ENCODE results near the gene PSMB9.

PSMB9 gene

DNA sequence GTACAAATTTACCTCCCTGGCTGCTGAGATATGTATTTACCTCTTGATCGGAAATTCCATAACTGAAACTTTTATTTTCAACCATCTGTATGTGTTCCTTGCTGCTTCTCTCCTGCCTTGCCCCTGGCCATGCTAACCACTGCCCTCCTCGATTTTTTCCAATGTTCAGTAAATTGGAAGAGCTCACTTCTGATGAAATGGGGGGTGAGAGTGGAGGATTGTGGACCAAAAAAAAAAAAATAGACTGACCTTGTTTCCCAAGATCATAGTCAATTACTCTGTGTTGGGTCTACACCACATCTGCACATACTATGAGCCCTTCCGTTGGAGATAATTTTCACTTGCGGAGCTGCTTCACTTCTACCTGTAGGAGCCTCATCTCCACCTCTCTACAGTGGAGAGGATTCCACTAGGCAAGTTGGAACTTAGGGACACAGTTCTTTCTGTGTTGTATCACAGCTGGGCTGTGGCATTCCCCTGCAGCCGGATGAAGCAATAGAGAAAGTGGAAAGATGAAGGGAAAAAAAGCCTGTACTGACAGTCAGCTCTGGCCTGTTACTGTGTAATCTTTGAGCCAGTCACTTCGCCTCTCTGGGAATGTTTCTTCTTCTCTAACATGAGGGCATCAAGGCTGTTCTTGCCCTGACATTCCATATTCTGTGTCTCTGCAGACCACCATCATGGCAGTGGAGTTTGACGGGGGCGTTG, 1.6 kb downstream of the PSMB9 start:
- Histone ChIP-seq H3K27me3 (ENCODE audit: insufficient read depth, poor library complexity, severe bottlenecking) (no peaks in the 10 kb centered on the region), H3K4me3 (replicated peaks; ENCODE audit: insufficient read depth, low read length) (no peak overlapping the region), H3K27ac (replicated peaks) (no peak overlapping the region)
- TF ChIP-seq POLR2AphosphoS5 (IDR thresholded peaks at IDR 0.05; ENCODE audit: low read depth) (no peak), SPI1 (IDR thresholded peaks at IDR 0.05; ENCODE audit: borderline replicate concordance, low read depth) (no peak), GABPA (IDR thresholded peaks at IDR 0.05; ENCODE audit: low read depth) (no peak)
- TF ChIP-seq, protein P1, sequence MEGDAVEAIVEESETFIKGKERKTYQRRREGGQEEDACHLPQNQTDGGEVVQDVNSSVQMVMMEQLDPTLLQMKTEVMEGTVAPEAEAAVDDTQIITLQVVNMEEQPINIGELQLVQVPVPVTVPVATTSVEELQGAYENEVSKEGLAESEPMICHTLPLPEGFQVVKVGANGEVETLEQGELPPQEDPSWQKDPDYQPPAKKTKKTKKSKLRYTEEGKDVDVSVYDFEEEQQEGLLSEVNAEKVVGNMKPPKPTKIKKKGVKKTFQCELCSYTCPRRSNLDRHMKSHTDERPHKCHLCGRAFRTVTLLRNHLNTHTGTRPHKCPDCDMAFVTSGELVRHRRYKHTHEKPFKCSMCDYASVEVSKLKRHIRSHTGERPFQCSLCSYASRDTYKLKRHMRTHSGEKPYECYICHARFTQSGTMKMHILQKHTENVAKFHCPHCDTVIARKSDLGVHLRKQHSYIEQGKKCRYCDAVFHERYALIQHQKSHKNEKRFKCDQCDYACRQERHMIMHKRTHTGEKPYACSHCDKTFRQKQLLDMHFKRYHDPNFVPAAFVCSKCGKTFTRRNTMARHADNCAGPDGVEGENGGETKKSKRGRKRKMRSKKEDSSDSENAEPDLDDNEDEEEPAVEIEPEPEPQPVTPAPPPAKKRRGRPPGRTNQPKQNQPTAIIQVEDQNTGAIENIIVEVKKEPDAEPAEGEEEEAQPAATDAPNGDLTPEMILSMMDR (IDR thresholded peaks at IDR 0.05; ENCODE audit: insufficient read depth, low read length) = no peak
- TF ChIP-seq, protein P2, sequence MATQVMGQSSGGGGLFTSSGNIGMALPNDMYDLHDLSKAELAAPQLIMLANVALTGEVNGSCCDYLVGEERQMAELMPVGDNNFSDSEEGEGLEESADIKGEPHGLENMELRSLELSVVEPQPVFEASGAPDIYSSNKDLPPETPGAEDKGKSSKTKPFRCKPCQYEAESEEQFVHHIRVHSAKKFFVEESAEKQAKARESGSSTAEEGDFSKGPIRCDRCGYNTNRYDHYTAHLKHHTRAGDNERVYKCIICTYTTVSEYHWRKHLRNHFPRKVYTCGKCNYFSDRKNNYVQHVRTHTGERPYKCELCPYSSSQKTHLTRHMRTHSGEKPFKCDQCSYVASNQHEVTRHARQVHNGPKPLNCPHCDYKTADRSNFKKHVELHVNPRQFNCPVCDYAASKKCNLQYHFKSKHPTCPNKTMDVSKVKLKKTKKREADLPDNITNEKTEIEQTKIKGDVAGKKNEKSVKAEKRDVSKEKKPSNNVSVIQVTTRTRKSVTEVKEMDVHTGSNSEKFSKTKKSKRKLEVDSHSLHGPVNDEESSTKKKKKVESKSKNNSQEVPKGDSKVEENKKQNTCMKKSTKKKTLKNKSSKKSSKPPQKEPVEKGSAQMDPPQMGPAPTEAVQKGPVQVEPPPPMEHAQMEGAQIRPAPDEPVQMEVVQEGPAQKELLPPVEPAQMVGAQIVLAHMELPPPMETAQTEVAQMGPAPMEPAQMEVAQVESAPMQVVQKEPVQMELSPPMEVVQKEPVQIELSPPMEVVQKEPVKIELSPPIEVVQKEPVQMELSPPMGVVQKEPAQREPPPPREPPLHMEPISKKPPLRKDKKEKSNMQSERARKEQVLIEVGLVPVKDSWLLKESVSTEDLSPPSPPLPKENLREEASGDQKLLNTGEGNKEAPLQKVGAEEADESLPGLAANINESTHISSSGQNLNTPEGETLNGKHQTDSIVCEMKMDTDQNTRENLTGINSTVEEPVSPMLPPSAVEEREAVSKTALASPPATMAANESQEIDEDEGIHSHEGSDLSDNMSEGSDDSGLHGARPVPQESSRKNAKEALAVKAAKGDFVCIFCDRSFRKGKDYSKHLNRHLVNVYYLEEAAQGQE (IDR thresholded peaks at IDR 0.05; ENCODE audit: insufficient replicate concordance, low read depth) = no peak
- DNase-seq (ENCODE audit: low read depth in 1 of 2, low spot score in 1 of 2) = no peak

DNA sequence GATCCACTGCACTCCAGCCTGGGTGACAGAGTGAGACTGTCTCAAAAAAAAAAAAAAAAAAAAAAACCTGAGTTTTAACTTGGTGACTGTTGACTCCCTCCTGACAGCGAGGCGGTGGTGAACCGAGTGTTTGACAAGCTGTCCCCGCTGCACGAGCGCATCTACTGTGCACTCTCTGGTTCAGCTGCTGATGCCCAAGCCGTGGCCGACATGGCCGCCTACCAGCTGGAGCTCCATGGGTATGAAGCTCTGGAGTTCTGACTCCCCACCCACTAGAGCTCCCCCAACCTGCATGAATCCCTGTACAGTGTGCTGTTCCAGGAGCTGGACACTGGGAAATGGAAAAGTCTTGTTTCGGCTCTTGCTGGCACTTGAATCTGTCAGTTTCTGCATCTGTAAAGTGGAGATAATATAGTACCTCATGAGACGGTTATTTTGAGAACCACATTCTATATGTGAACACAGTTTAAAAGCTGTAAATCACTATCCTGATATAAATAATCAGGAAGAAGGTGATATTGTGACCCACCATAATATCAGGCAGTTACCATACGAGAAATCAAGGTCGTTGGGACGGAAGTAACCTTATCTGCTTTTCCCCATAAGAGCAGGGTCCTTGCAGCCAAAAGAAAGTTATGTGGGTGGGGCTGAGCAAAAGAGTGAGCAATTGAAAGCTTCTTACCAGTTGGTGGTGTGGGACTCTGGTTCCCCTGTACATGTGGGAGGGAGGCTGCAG, 3.3 kb downstream of the PSMB9 start:
- no peak for TF ChIP-seq POLR2AphosphoS5 (IDR thresholded peaks at IDR 0.05; ENCODE audit: low read depth)
- TF ChIP-seq, protein P2 (IDR thresholded peaks at IDR 0.05; ENCODE audit: insufficient replicate concordance, low read depth) = no peak
- no peak for TF ChIP-seq SPI1 (IDR thresholded peaks at IDR 0.05; ENCODE audit: borderline replicate concordance, low read depth)
- no peak for TF ChIP-seq GABPA (IDR thresholded peaks at IDR 0.05; ENCODE audit: low read depth)
- TF ChIP-seq, protein P1 (IDR thresholded peaks at IDR 0.05; ENCODE audit: insufficient read depth, low read length) = no peak
- DNase-seq (ENCODE audit: low read depth in 1 of 2, low spot score in 1 of 2) = no peak
- H3K27me3 ChIP-seq (ENCODE audit: insufficient read depth, poor library complexity, severe bottlenecking) = no peaks in the 10 kb centered on the region
- H3K27ac ChIP-seq (replicated peaks) = no peak overlapping the region
- no peak overlapping the region for H3K4me3 ChIP-seq (replicated peaks; ENCODE audit: insufficient read depth, low read length)

DNA sequence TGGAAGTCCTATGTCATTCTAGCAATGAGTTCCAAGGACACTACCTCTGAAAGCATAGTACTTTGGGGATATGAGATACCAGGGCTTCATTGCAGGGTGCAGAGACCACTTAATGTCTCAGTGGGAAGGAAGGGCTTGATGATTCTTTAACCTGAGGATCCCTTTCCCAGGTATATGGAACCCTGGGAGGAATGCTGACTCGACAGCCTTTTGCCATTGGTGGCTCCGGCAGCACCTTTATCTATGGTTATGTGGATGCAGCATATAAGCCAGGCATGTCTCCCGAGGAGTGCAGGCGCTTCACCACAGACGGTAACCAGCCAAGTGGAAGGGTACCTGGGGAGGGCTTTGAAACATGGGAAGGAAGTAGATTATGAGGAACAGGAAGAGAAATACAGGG, 4.2 kb downstream of the PSMB9 start:
- Histone ChIP-seq H3K27me3 (ENCODE audit: insufficient read depth, poor library complexity, severe bottlenecking) (no peaks in the 10 kb centered on the region), H3K4me3 (replicated peaks; ENCODE audit: insufficient read depth, low read length) (no peak overlapping the region), H3K27ac (replicated peaks) (no peak overlapping the region)
- TF ChIP-seq, protein P1 (IDR thresholded peaks at IDR 0.05; ENCODE audit: insufficient read depth, low read length) = no peak
- 0 out of 2 replicates have a peak, but pooled peaks have one; percentile 9 for TF ChIP-seq SPI1 (IDR thresholded peaks at IDR 0.05; ENCODE audit: borderline replicate concordance, low read depth)
- DNase-seq (ENCODE audit: low read depth in 1 of 2, low spot score in 1 of 2) = no peak
